GM18508 (cell line): ENCODE data around the gene NUDT4.
"Not testable (repeated sequence)": the region's sequence is repeated elsewhere in the genome, so short reads cannot be mapped to it uniquely, and the experiment has no call there.

Source experiments
- ATAC-seq: cut with Tn5 transposase; IDR thresholded peaks from one replicate; pipeline ENCODE4 v1.9.1; 2021; ENCODE audit warnings: moderate number of reproducible peaks; ENCODE audit not compliant: insufficient read depth, unreplicated experiment

Gene NUDT4

GRCh38 chr12:93365616-93366405 is 11.9 kb upstream of the NUDT4 start:
- ATAC-seq: no peak

DNA sequence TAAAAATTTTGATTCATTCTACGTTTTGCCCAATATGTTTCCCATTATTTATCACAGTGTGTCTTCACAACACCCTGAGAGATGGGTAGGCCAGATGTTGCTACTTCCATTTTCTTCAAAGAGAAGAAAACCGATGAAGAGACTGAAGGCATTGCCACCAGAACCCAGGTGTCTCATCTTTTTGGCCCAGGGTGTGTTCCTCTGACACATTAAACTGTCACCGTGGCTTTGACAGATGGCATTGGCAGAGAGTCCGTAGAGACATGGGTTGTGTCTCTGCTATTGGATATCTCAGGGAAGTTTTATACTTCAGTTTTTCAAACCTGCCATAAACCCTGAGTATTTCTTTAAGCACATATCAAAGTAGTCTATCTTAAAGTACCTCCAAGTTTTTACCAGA is 11.3 kb upstream of the NUDT4 start:
- ATAC-seq: no peak

GRCh38 chr12:93368766-93369165 is 9.0 kb upstream of the NUDT4 start:
- ATAC-seq: no peak

DNA sequence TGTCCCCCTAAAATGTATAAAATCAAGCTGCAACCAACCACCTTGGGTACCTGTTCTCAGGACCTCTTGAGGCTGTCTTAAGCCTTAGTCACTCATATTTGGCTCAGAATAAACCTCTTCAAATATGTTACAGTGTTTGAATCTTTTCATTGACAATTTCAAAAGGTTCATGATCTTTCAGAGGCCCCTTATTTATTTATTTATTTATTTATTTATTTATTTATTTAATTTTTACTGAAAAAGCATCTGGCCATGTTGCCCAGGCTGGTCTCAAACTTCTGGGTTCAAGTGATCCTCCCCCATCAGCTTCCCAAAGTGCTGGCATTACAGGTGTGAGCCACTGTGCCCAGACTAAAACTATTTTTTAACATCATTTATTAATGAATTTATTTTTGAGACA is 8.2 kb upstream of the NUDT4 start:
- no peak for ATAC-seq

- no peak for ATAC-seq
Observed at GRCh38 chr12:93370947-93371346, 6.8 kb upstream of the NUDT4 start.

GRCh38 chr12:93373961-93374656 is 3.6 kb upstream of the NUDT4 start:
- no peak for ATAC-seq

- no peak for ATAC-seq
Observed at GRCh38 chr12:93375906-93376305, 1.8 kb upstream of the NUDT4 start.

DNA sequence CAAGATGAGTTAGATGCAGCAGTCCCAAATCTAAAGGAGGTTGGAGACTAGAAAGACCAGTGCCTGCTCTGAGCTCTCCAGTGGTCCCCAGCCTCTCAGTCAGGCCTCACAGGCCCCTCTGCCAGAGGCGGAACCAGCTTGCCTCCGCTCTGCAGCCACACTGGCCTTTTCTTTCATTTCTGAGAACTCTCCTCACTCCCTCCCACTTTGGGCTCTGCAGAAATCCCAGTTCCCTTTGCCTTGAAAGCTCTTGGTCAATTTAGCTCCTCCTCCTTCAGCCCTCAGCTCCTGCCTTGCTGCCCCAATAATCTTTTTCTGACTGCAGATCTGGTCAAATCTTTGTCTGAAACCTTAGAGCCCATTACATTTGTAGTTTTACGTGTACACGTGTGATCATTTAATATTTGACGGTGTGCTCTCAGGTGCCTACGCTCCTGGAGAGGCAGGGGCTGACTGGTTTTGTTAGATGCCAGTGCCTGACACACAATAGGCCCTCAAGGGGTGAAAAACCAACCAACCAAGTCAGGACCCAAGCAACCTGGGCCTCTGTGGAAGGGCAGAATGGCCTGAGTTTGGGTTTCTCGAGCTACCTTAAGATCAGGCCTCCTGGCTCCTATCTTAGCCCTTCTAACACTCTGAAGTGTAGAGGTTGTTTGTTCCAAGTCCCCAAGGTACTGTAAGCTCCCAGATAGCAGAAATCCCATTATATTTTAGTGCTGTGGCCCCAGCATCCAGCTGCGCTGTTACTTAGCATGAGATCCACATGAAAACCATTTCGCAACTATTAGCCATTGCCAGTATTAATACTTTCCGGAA is 1.1 kb upstream of the NUDT4 start:
- ATAC-seq: no peak

DNA sequence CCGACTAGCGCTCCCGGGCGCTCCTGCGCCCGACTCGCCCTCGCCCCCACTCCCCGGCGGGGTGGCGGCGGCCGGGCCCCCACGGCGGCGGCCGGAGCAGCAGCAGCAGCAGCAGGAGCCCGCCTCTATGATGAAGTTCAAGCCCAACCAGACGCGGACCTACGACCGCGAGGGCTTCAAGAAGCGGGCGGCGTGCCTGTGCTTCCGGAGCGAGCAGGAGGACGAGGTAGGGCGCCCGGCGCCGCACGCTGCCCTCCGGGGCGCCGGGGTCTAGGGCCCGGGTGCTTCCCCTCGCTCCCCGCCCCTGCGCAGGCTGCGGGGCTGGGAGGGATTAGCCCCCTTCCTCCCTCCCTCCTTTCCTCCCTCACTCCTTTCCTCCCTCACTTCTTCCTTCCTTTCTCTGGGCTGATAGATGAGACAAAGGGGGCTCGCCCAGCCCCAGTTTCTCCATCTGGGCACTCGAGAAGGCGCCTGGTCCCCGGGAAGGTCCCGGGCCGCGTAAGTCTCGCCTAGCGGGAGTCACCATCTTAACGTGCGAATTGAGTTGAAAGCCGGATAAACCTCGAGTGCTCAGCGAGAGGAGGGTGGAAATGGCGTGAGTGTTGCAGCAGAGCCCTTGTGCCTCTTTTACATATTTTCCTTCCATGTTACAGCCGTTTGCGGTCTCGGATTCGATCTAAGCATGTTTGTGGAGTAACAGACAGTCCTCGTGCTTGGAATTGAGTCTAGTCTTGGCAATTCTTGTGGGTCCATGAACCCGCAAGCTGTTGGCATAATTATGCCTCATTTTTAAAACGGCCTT is 672 bp downstream of the NUDT4 start:
- not testable (repeated sequence) for ATAC-seq

DNA sequence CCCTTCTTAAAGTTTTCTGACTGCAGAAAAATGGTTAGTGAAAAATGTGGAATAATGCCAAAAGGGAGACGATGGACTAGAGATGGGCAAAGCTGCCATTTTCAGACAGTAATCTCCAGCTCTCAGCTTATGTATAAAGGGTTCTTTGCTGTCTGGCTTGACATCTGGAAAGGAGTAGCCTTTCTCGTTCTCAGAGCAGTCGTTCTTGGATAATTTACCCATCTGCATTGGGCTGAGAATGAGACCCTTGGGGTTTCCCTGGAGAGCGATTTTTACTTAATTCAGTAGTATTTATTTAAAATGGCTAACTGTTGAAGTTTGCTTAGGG is 1.2 kb downstream of the NUDT4 start:
- ATAC-seq: no peak

DNA sequence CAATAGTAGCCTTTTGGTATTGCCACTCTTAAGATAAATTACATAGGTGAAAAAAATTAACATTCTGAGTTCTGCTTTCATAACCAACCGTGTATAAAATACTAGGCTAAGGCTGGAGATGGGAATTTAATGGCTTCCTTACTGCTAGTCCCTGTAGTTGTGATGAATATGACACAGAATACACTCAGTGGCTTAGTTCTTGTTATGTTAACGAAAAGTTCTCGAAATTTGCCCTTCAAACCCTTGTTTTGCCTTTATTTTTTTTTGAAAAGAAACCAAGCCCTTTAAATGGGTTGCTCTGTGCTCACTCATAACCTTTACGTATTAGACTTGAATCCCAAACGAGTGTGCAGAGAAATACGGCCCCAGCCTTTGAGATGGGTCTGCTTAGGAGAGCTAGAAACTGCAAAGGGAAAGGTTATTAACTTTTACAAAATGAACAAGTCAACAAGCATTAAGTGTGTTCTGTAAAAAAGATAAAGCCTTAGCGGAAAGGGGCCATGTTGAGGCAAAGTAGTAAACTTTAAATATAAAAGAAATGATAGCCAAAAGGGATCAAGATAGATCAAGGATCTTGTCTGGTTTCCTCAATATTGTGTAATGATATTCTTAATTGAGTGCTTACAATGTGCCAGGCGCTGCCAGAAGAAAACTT is 1.7 kb downstream of the NUDT4 start:
- ATAC-seq: no peak

DNA sequence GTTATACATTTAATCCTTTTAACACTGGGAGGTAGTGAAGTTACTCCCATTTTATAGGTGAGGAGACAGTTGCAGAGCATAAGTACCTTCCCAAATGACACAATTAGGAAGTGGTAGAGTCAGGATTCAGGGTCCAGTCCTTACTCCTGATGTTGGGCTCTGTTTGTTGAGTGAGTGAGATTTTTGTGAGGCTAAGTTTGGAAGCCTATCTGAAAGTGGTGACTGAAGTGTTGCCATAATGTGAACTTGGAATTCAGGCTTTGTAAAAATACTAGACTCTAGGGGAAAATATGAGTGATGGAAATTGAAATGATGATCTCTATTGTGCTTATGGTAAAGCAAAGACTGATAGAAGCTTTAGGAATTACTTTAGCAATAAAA is 2.2 kb downstream of the NUDT4 start:
- no peak for ATAC-seq

GRCh38 chr12:93380480-93381121 is 2.9 kb downstream of the NUDT4 start:
- no peak for ATAC-seq

- ATAC-seq: no peak
Observed at GRCh38 chr12:93381161-93381975, 3.6 kb downstream of the NUDT4 start.

DNA sequence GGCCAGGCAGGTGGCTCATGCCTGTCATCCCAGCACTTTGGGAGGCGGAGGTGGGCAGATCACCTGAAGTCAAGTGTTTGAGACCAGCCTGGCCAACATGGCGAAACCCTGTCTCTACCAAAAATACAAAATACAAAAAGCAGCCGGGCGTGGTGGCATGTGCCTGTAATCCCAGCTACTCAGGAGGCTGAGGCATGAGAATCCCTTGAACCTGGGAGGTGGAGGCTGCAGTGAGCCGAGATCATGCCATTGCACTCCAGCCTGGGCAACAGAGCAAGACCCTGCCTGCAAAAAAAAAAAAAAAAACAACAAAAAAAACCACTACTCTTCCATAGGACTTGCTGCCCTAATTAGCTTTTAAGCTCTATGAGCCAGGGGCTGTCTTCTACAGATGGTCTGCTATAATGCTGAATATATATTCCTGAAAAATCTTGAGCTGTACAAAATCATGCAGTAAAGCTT is 4.3 kb downstream of the NUDT4 start:
- ATAC-seq: not testable (repeated sequence)

- no peak for ATAC-seq
Observed at GRCh38 chr12:93387780-93388179, 10.1 kb downstream of the NUDT4 start.

GRCh38 chr12:93390031-93390430 is 12.3 kb downstream of the NUDT4 start:
- ATAC-seq: no peak

DNA sequence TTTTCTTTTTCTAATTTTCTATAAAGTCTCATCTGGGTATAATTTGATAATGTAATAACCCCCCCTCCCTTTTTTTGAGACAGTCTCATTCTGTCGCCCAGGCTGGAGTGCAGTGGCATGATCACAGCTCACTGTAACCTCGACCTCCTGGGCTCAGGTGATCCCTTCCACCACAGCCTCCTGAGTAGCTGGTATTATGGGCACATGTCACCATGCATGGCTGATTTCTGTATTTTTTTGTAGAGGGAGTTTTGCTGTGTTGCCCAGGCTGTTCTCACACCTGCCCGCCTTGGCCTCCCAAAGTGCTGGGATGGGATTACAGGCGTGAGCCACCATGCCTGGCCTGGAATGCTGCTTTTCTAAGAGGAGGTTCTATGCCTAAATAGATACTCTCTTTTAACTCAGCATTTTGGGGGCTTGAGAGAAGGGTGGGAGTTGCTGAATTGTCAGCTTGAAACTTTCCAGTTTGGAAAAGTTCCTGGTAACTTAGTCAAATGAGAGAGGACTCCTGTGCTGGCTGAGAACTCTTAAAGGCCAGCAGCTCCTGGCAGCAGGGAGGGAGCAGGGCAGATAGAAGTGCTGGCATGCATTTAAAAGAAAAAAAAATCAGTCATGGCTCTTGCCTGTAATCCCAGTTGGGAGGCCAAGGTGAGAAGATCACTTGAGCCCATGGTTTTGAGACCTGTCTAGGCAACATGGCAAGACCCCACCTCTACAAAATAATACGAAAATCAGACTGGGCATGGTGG is 13.0 kb downstream of the NUDT4 start:
- ATAC-seq: no peak
